Right lobe of liver (tissue), 6 donors: ENCODE data around the gene SGCE. TPM values are rescaled to one million over a fixed set of nuclear protein-coding genes. Genes with fewer than 3 reads are reported as not detected.
"Not testable (repeated sequence)": the region's sequence is repeated elsewhere in the genome, so short reads cannot be mapped to it uniquely, and the experiment has no call there.

Source experiments
- ATAC-seq, 4 donors: fragments of 200-7000 bp; cut with Tn5 transposase; one replicate each; pipeline ENCODE4 v1.9.1; 2020; ENCODE audit warnings: mild to moderate bottlenecking in 4 of 4, moderate library complexity in 4 of 4
- DNase-seq, 3 donors: peaks; one replicate each; pipeline ENCODE4 v3.0.0-alpha.2; 2020
- H3K27ac ChIP-seq, 3 donors: fragments of 200-600 bp; one replicate each; pipeline ENCODE4 v1.8.0; 2022
- H3K27me3 ChIP-seq, 2 donors: fragments of 200-600 bp; one replicate each; pipeline ENCODE4 v1.8.0; 2022
- H3K36me3 ChIP-seq, 4 donors: fragments of 200-600 bp; sonication (generic) in 1 of 4; one replicate each; pipeline versions ENCODE4 v1.5.1 to v1.8.0; 2017 to 2022; ENCODE audit warnings: control low read depth in 1 of 4
- H3K4me1 ChIP-seq, 4 donors: fragments of 200-600 bp; sonication (generic) in 1 of 4; one replicate each; pipeline versions ENCODE4 v1.5.1 to v1.8.0; 2017 to 2022; ENCODE audit warnings: control low read depth in 1 of 4
- H3K4me3 ChIP-seq, 3 donors: fragments of 200-600 bp; one replicate each; pipeline ENCODE4 v1.8.0; 2022
- H3K9me3 ChIP-seq, 4 donors: fragments of 200-600 bp; sonication (generic) in 1 of 4; one replicate each; pipeline versions ENCODE4 v1.5.1 to v1.8.0; 2017 to 2022; ENCODE audit warnings: control low read depth in 1 of 4
- CTCF ChIP-seq, 4 donors: fragments of 200-600 bp in 3 of 4; fragments of 450-650 bp in 1 of 4; IDR thresholded peaks; one replicate each; pipeline versions ENCODE4 v1.5.1 to v1.8.0; 2016 to 2022; ENCODE audit warnings: antibody characterized with exemption in 4 of 4, mild to moderate bottlenecking in 2 of 4
- POLR2A ChIP-seq: fragments of 450-650 bp; IDR thresholded peaks from one replicate; pipeline ENCODE4 v1.6.1; 2017; ENCODE audit warnings: antibody characterized with exemption, mild to moderate bottlenecking
- WGBS: methylation state at CpG from one replicate; pipeline ENCODE4 v1.1.6; 2018; ENCODE audit warnings: low coverage, low lambda C conversion rate; ENCODE audit not compliant: insufficient coverage; ENCODE audit errors: missing lambda C conversion rate; 5-methylcytosine and 5-hydroxymethylcytosine counted together
- intact Hi-C, 2 donors: fragments of 100-400 bp; cut with DNase I; formaldehyde crosslinking; loops; one replicate each; pipeline versions ENCODE4 v1.11.2 to v1.14.1; 2022
- long read RNA-seq: library from polyadenylated mRNA; unstranded; transcript quantifications from one replicate; pipeline ENCODE4 v2.0.0, GENCODE V29; 2019
- total RNA-seq, 6 experiments: library from RNA; depleted of rRNA in 2 of 6; stranded (reverse); fragments of >200 nt in 2 of 6; fragmentation: NEBNext Ultra II Directional in 3 of 6; extraction: Animal tissue kit (Norgen Biotek cat#: 25700) in 3 of 6; gene quantifications; one replicate each; pipeline versions ENCODE4 v1.1.0 to v1.2.4, GENCODE V29; 2016 to 2023
- donor health status: DM: no; HTN: yes; CAD: no.
- donor health status: DM: no; HTN: no; CAD: no.
- donor health status: DM: no; HTN: no; CAD: no.
- donor health status: DM: no; HTN: yes; CAD: no.
- donor health status: DM: no; HTN: yes; CAD: no.

Gene SGCE
- 10 to 100 TPM in 5 of 6 experiments, 1 to 10 TPM in 1; 4.2 to 17.8 (median 14.8) TPM for total RNA-seq
- long read RNA-seq, partial matches to known transcripts = 1 of 8 reads
- long read RNA-seq, other reads (novel, unspliced or antisense) = 3 of 8 reads

- DNase-seq (peak; percentile 61 to 71 (median 62)), ATAC-seq (peak; percentile 49 to 60 (median 54))
- Histone ChIP-seq H3K4me1 (no peaks in the 10 kb centered on the region), H3K9me3 (peaks cover 0 to 2% (median 0%) of the 10 kb centered on the region in 4 donors), H3K27me3 (peaks cover 0 to 10% of the 10 kb centered on the region in 2 donors), H3K27ac (peak within 1 kb of the TSS in 1 of 3 donors; percentile 48), H3K4me3 (peak within 1 kb of the TSS; percentile 36 to 59 (median 55)), H3K36me3 (no peaks in the 10 kb centered on the region)
- 43% methylated on average over 17 of the region's 63 CpGs for WGBS
- intact Hi-C loops = no loop called here
- peak; percentile 22 to 52 (median 48) for TF ChIP-seq CTCF (IDR thresholded peaks at IDR 0.05)
- no peak for TF ChIP-seq POLR2A
These were observed at the start of gene SGCE for GRCh38 chr7:94655848-94656657. SGCE (minus strand) TSS chr7:94656133; CDS start chr7:94656098, 35 bp downstream.

- WGBS = 77% methylated on average over 6 of the region's 39 CpGs
- H3K27ac ChIP-seq, DNase-seq, H3K36me3 ChIP-seq, ATAC-seq, H3K27me3 ChIP-seq, H3K4me3 ChIP-seq, H3K9me3 ChIP-seq, H3K4me1 ChIP-seq, intact Hi-C loops: not testable (repeated sequence)
These were observed 49.5 kb upstream of the SGCE start for GRCh38 chr7:94705155-94706021.

- Histone ChIP-seq H3K4me1 (no peaks in the 10 kb centered on the region), H3K9me3 (no peaks in the 10 kb centered on the region)
- no peak for DNase-seq
These were observed 45.6 kb upstream of the SGCE start for GRCh38 chr7:94701555-94701973.

GRCh38 chr7:94700926-94701554, 45.1 kb upstream of the SGCE start:
- TF ChIP-seq POLR2A = no peak
- no peak for TF ChIP-seq CTCF (IDR thresholded peaks at IDR 0.05)
- no peak overlapping the region for H3K27ac ChIP-seq
- no peaks in the 10 kb centered on the region for H3K4me1 ChIP-seq
- no peaks in the 10 kb centered on the region for H3K27me3 ChIP-seq
- ATAC-seq (no peak), DNase-seq (no peak)
- intact Hi-C loops = no loop called here
- no peak overlapping the region for H3K4me3 ChIP-seq
- H3K36me3 ChIP-seq = no peaks in the 10 kb centered on the region
- H3K9me3 ChIP-seq = no peaks in the 10 kb centered on the region

More at GRCh38 chr7:94701555-94701973, 45.6 kb upstream of the SGCE start:
- intact Hi-C loops = no loop called here
- TF ChIP-seq POLR2A (no peak), CTCF (IDR thresholded peaks at IDR 0.05) (no peak)
- no peak for ATAC-seq
- H3K36me3 ChIP-seq = no peaks in the 10 kb centered on the region
- H3K27me3 ChIP-seq = no peaks in the 10 kb centered on the region
- H3K27ac ChIP-seq = no peak overlapping the region
- no peak overlapping the region for H3K4me3 ChIP-seq
- WGBS = 100% methylated on average over 1 of the region's 1 CpG
